Liver (tissue), 3 donors: ENCODE results near the gene TPSD1.

Experiments
- EGR1 ChIP-seq, 2 donors: IDR thresholded peaks; 2 replicates each; pipeline ENCODE4 v1.6.1; 2016 to 2018; ENCODE audit warnings: antibody characterized with exemption in 2 of 2, low read depth in 2 of 2
- GABPA ChIP-seq, 2 donors: IDR thresholded peaks in 1 of 2; conservative IDR thresholded peaks in 1 of 2; 2 replicates each; pipeline ENCODE4 v1.6.1; 2016; ENCODE audit warnings: antibody characterized with exemption in 2 of 2, mild to moderate bottlenecking in 1 of 2, moderate library complexity in 1 of 2
- HNF4G ChIP-seq: IDR thresholded peaks from 2 replicates; pipeline ENCODE4 v1.6.1; 2016; ENCODE audit warnings: antibody characterized with exemption
- REST ChIP-seq: IDR thresholded peaks from 2 replicates; pipeline ENCODE4 v1.6.1; 2016; ENCODE audit warnings: antibody characterized with exemption, mild to moderate bottlenecking
- TAF1 ChIP-seq: conservative IDR thresholded peaks from 2 replicates; pipeline ENCODE4 v1.6.1; 2016; ENCODE audit warnings: antibody characterized with exemption, mild to moderate bottlenecking
- TF ChIP-seq, protein P1 (sequence below): fragments of 150-350 bp; IDR thresholded peaks from 2 replicates; pipeline ENCODE4 v1.5.1; 2017; ENCODE audit warnings: improper control_type of control experiment, low read depth, low read length; ENCODE audit not compliant: missing input control
- TF ChIP-seq, protein P2 (sequence below): IDR thresholded peaks from 2 replicates; pipeline ENCODE4 v1.6.1; 2016; ENCODE audit warnings: antibody characterized with exemption
- donor health status: healthy.
- donor health status: healthy.

- TF ChIP-seq REST = no peak
- TF ChIP-seq, protein P1, sequence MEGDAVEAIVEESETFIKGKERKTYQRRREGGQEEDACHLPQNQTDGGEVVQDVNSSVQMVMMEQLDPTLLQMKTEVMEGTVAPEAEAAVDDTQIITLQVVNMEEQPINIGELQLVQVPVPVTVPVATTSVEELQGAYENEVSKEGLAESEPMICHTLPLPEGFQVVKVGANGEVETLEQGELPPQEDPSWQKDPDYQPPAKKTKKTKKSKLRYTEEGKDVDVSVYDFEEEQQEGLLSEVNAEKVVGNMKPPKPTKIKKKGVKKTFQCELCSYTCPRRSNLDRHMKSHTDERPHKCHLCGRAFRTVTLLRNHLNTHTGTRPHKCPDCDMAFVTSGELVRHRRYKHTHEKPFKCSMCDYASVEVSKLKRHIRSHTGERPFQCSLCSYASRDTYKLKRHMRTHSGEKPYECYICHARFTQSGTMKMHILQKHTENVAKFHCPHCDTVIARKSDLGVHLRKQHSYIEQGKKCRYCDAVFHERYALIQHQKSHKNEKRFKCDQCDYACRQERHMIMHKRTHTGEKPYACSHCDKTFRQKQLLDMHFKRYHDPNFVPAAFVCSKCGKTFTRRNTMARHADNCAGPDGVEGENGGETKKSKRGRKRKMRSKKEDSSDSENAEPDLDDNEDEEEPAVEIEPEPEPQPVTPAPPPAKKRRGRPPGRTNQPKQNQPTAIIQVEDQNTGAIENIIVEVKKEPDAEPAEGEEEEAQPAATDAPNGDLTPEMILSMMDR = no peak
- no peak for TF ChIP-seq TAF1
- TF ChIP-seq EGR1 (IDR thresholded peaks at IDR 0.05; ENCODE audit: low read depth in 2 of 2) = no peak
- TF ChIP-seq GABPA (IDR thresholded peaks at IDR 0.05 in 1 of 2, conservative IDR thresholded peaks at IDR 0.05 in 1 of 2) = no peak
- TF ChIP-seq, protein P2, sequence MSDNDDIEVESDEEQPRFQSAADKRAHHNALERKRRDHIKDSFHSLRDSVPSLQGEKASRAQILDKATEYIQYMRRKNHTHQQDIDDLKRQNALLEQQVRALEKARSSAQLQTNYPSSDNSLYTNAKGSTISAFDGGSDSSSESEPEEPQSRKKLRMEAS = no peak
- TF ChIP-seq HNF4G = no peak
Measured at GRCh38 chr16:1225051-1225451, 30.8 kb upstream of the TPSD1 start, which contains the start of gene TPSG1.
